Frontal cortex (tissue), 4 donors: Measurements from ENCODE around the gene ALDH2. TPM values are rescaled to one million over a fixed set of nuclear protein-coding genes. Genes with fewer than 3 reads are reported as not detected.
"Not testable (repeated sequence)": the region's sequence is repeated elsewhere in the genome, so short reads cannot be mapped to it uniquely, and the experiment has no call there.

Experiments used
- DNase-seq, 2 donors: peaks; one replicate each; pipeline ENCODE4 v3.0.0; 2012; ENCODE audit warnings: low spot score in 2 of 2
- FAIRE-seq: peaks from 2 replicates; lab custom pipeline; 2012; peaks lifted over from hg19 to GRCh38; lab: Jason Lieb, UNC
- total RNA-seq: library from RNA; depleted of rRNA; stranded (reverse); fragments of >200 nt; gene quantifications from one replicate; pipeline ENCODE4 v1.2.3, GENCODE V29; 2014
- donor health status: control.
- donor health status: control.
- donor health status: control.

Gene ALDH2
- total RNA-seq, 1 donor from 2014 or later = 24.1 TPM

DNA sequence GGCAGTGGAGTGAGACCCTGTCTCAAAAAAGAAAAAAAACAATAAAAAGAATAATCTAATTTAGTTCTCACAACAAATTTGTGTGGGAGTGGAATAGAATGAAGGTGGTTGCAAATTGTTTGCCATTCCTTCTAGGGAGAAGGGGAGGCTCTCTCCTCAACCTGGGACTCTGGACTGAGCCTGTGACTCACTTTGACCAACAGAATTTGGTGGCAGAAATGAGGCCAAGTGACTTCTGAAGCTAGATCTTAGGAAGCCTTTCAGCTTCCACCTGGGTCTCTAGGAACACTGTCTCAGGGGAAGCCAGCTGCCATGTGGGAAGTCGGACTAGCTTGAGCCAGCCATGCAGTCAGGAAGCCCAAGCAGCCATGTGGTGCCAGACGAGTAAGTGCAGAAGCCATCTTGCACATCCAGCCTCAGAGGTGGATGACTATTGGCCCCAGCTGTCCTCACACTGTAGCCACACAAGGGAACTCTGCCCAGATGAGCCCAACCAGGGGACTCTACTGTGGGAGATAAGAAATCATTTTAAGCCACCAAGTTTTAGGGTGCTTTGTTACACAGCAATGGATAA lies 14.4 kb downstream of the ALDH2 start:
- no peak for DNase-seq
- FAIRE-seq = no peak

DNA sequence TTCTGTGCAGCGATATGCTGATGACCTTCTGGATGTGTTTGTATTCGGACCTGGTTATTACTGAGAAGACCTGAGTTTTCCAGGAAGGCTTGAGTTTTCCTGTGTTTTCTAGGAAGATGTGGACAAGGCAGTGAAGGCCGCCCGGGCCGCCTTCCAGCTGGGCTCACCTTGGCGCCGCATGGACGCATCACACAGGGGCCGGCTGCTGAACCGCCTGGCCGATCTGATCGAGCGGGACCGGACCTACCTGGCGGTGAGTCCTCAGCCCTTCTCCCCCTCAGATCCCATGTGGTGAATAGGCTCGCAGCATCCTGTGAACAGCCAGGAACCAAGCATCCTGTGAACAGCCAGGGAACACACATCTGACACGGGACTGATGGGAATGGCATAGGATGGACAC lies 16.3 kb downstream of the ALDH2 start:
- FAIRE-seq (no peak), DNase-seq (no peak)

DNA sequence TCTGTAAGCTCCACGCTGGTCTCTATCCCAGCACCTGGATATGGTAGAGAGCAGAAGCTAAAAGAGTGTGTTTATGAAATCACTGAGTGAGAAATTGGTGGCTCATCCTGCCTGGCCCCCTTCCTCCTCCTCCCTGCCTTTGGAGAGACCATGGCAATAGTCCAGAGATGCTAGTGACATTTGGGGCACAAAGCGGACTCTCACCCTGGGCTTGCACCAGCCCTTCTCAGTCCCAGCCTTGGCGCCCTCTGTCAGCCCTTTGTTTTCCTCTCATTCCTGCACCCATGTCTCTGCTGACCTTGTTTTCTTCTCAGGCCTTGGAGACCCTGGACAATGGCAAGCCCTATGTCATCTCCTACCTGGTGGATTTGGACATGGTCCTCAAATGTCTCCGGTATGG lies 18.2 kb downstream of the ALDH2 start:
- FAIRE-seq = no peak
- no peak for DNase-seq

DNA sequence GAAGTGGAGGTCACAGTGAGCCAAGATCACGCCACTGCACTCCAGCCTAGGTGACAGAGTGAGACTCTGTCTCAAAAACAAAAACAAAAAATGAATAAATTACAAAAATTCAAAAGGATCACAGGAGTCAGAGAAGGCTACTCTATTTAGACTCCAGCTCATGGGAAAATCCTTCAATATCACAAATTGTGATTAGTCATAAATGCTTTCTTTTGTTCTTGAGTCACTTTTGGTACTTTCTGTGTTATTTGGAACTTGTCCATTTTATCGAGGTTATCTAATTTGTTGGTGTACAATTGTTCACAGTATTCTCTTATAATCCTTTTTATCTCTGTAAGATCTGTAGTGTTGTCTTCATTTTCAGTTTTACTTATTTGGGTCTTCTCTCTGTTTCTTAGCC lies 18.9 kb downstream of the ALDH2 start:
- DNase-seq (no peak), FAIRE-seq (no peak)

- no peak for FAIRE-seq
- no peak for DNase-seq
Observed at GRCh38 chr12:111788178-111788654, 21.5 kb downstream of the ALDH2 start.

DNA sequence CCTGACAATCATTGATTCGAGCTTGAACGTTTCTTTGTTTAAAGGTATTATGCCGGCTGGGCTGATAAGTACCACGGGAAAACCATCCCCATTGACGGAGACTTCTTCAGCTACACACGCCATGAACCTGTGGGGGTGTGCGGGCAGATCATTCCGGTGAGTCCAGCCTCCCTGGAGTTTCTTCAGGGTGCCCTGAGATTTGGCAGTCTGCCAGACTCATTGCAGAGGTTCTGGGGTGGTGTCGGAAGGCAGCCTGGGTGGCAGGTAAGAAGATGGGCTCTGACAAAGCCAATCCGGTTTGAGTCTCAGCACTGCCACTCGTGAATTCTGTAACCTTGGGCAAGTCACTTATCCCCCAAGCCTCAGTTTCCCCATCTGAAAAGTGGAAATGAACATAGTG lies 23.0 kb downstream of the ALDH2 start:
- no peak for FAIRE-seq
- DNase-seq = no peak

DNA sequence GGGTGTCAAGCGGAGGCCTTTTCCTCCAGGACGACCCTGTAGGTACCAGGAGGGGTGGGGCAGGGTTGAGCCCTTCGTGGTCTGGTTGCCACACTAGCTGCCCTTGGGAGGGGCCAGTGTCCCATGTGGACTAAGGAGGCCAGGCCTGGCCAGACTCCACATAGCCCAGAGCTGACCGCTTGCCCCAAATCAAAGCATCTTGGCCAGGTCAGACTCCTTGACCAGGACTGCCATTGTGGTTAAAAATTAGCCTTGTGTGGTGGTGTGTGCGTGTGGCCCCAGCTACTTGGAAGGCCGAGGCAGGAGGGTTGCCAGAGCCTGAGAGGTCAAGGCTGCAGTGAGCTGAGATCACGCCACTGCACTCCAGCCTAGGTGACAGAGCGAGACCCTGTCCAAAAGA lies 24.8 kb downstream of the ALDH2 start:
- no peak for FAIRE-seq
- no peak for DNase-seq

DNA sequence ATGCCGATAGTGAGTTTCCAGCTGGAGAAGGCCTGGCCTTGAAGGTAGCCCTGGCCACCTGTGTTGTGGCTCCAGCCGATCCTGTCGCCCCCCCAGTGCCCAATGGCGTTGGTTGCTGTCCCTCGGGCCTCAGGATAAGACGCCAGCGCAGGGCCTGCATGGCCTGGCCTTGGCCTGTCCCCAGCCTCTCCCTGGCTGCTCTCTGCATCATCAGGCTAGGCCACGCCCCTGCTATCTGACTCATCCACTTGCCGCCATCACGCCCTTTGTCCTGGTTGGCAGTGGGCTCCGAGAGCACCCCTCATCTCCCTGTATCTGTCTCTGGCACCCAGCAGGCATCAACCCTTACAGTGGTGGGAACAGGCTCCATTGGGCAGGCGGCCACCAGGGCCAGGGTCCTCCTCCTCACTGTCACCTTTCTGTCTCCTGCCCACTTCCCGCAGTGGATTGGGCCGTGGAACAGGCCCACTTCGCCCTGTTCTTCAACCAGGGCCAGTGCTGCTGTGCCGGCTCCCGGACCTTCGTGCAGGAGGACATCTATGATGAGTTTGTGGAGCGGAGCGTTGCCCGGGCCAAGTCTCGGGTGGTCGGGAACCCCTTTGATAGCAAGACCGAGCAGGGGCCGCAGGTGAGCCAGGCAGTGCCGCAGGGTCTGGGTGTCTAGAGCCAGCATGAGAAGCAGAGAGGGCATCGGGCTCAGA lies 25.6 kb downstream of the ALDH2 start:
- FAIRE-seq (no peak), DNase-seq (no peak)

DNA sequence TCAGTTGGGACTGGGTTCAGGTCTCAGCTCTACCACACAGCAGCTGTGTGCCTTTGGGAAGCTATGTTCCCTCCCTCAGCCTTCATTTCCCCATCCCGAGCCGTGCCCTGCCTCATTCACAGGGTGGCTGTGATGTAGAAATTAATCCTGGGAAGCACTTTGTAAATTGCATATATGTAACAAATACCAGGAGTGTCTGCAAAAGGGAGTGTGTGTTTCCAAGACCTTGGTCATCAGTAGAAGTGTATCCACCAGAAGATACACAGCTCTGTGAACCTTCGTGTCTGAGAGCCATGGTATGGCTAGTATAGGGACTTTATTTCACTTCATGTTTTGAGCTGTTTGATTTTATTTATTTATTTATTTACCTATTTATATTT lies 26.1 kb downstream of the ALDH2 start:
- DNase-seq = no peak
- FAIRE-seq = no peak

DNA sequence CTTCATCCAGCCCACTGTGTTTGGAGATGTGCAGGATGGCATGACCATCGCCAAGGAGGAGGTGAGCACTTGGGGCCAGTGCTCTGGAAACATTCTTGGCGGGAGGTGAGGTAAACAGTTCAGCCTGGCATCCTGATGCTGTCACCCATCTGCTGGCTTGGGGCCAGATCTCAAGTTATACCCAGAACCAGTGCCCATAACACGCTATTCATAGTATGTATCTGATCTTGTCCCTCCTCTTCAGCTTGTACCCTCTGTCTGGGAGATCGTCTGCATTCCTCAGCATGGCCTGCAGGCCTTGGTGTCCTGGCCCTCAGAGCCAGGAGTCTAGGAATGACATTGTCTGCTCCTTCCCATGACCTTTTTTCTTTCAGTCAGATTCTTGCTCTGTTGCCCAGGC lies 31.4 kb downstream of the ALDH2 start:
- DNase-seq (no peak), FAIRE-seq (no peak)

GRCh38 chr12:111799758-111800157 lies 33.0 kb downstream of the ALDH2 start:
- DNase-seq = no peak
- no peak for FAIRE-seq

DNA sequence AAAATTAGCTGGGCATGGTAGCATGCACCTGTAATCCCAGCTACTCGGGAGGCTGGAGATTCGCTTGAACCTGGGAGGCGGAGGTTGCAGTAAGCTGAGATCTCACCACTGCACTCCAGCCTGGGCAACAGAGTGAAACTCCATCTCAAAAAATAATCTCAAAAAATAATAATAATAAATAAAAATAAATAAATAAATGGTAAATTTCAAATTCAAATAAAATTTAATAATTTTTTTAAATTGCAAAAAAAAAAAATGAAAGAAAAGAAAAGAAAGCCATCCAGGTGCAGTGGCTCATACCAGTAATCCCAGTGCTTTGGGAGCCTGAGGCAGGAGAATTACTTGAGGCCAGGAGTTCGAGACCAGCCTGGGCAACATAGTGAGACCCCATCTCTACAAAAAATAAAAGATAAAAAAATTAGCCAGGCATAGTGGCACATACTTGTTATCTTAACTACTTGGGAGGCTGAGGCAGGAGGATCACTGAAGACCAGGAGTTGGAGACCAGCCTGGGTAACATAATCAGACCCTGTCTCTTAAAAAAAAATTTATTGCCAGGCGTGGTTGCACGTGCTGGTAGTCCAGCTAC lies 36.4 kb downstream of the ALDH2 start:
- no peak for FAIRE-seq
- DNase-seq = no peak

DNA sequence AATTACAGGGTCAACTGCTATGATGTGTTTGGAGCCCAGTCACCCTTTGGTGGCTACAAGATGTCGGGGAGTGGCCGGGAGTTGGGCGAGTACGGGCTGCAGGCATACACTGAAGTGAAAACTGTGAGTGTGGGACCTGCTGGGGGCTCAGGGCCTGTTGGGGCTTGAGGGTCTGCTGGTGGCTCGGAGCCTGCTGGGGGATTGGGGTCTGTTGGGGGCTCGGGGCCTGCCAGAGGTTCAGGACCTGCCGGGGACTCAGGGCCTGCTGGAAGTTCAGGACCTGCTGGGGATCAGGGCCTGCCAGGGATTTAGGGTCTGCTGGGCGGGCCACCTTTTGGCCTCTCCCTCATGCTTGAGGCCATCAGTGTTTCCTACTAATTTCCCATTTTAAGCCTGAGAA lies 37.1 kb downstream of the ALDH2 start:
- DNase-seq (no peak), FAIRE-seq (no peak)

GRCh38 chr12:111806304-111806703 lies 39.6 kb downstream of the ALDH2 start:
- DNase-seq (no peak), FAIRE-seq (no peak)

DNA sequence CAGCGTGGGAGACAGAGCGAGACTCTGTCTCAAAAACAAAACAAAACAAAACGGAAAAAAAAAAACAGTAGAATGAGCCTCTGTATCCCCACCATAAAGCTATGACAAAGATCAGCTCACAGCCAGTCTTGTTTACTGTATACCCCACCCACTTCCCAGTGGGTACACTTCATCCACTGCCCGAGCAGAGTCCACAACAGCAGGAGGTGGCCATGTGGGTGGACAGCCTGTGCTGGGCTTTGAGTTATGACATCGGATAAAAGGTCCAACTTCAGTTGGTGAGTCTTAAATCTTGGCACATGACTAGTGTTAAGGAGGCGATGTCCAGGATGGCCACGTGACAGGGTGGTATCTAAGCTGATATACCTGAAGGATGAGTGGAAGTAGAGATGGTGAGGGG lies 40.5 kb downstream of the ALDH2 start:
- no peak for FAIRE-seq
- DNase-seq = no peak

- DNase-seq (peak; percentile 51 to 78), FAIRE-seq (no peak)
Observed at GRCh38 chr12:111812881-111813741, 46.4 kb downstream of the ALDH2 start.

DNA sequence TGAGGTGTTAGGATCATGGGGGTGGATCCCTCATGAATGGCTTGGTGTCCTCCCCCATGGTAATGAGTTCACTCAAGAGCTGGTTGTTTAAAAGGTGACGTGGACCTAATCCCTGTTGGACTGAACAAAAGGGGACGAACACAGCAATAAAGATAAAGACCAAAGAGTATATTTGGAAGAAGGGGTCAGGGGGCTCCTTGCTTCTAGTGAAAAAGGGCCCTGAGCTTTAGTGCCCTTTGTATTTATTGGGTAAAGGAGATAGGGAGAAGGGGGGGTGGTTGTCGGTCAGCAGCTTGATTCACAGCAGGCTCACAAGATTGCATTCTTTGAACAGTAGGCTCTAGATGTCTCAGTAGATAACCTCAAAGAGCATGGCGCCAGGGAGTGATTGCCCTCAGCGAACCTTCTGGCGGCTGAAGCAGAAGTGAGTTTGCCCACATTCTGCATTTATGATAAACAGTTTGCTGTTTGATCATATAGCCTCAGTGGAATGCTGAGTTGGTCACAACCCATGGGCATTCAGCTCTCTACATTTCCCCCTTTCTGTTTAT lies 49.4 kb downstream of the ALDH2 start:
- DNase-seq (no peak), FAIRE-seq (no peak)

GRCh38 chr12:111816898-111817297 lies 50.2 kb downstream of the ALDH2 start:
- FAIRE-seq, DNase-seq: not testable (repeated sequence)

GRCh38 chr12:111818340-111818739 lies 51.6 kb downstream of the ALDH2 start:
- FAIRE-seq (no peak), DNase-seq (no peak)
